RPMI7951 (cell line): ENCODE measurements around the gene ASTN2. TPM values are rescaled to one million over a fixed set of nuclear protein-coding genes. Genes with fewer than 3 reads are reported as not detected.
"Not testable (repeated sequence)": the region's sequence is repeated elsewhere in the genome, so short reads cannot be mapped to it uniquely, and the experiment has no call there.

Source experiments
- DNase-seq: peaks from one replicate; pipeline ENCODE4 v3.0.0-alpha.2; 2012; ENCODE audit warnings: low read depth
- total RNA-seq: library from RNA; depleted of rRNA; stranded (reverse); fragments of >200 nt; shearing (Covaris generic); gene quantifications from 2 replicates; pipeline ENCODE4 v1.2.3, GENCODE V29; 2014

ASTN2 gene
- total RNA-seq, 1 experiment from 2014 or later, result 5.2 TPM

DNA sequence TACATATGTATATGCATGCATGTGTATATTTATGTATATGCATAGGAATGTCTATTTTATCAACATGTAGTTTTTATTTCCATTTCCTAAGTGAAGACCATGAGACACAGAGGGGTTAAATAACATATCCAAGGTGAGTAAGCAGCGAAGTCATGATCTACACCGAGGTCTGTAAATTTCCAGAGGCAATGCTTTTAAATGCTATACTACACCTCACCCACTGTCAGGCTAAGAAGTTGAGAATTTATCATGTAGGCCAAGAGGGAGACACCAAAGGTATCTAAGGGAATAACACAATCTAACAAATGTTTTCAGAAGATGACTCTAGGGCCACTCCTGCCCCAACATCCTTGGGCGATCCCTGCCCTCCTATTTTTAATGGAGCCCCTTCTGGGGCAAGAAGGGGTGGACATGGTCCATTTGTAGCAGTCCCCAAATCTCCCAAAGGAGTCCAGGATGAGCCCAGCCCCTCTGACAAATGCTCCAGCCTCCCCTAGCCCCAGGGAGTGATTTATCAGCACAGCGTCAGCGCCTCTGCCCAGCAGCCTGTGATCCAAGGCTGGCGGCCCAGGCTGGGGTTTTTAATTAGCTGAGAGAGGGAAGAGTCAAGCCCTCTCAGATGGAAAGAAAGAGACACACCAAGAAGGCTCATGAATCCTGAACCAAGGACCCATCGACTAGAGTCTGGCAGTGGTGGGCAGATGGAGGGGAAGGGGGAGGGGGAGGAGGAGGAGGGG is 339.9 kb downstream of the ASTN2 start:
- DNase-seq, result no peak

DNA sequence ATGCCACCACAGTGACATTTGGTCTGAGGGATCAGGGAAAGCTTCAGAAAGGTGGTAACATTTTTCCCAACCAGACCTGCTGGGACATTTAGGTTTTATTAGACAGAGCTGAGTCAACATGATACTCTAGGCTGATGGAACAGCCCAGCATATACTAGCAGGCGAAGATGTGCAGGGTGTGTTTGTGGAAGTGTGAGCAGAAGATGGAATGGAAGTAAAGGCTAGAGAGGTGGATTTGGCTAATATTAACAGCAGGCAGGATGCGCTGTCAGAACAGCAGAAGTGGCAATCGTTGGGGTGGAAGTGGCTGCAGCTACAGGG is 340.6 kb downstream of the ASTN2 start:
- DNase-seq, result no peak

DNA sequence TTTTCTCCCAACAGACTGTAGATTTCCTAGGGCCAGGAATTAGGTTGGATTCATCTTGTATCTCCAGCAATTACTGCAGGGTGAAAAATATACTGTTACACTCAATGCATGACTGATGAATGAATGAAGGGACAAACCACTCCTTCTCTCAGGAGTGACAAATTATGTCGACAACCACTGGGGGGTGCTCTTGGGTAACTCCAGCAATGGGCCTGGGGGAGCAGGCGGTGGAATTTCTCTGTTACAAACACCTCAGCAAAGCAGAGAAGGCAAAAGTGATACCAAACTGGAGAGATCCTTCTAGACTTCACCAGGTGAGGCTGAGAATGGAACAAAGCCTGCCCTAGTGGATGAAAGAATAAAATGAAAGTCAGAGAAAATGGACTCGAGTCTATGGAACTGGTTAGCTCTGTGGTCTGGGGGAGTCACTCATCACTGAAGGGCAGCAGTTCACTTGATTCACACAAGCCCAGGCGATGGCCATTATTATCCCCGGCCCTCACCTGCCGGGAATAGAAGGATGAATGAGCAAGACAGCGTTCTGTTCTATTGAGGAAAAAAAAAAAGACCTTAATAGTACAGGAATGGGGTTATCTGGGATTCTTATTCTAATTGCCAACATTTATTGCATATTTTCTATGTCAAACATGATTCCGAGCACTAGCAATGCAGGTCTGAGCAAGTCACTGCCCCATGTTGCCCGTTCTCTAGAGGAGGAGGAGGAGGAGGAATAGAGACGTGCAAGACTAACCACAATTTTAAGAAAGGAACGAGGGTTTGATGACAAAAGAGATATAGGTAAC is 341.1 kb downstream of the ASTN2 start:
- no peak for DNase-seq

- no peak for DNase-seq
Observed at GRCh38 chr9:117073071-117073470, 341.8 kb downstream of the ASTN2 start.

- DNase-seq, result no peak
Observed at GRCh38 chr9:117072216-117072615, 342.6 kb downstream of the ASTN2 start.

- DNase-seq, result not testable (repeated sequence)
Observed at GRCh38 chr9:117071673-117072207, 343.1 kb downstream of the ASTN2 start.

- no peak for DNase-seq
Observed at GRCh38 chr9:117063721-117064471, 351.0 kb downstream of the ASTN2 start.

DNA sequence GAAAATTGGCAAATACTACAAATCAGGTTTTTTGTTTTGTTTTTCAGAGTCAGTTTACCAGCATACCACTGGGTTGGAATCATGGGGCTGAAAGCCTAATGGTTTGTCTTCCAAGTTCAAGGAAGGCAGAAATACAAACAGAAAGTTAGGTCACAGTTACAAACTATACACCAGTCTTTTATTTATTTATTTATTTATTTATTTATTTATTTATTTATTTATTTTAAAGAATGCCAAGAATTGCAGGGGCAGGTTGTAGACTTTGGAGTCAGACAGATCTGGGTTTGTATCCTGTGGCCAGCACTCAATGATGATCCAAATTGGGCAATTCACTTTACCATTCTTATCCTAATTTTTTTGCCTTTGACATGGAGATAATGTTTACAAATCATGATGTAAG is 353.9 kb downstream of the ASTN2 start:
- DNase-seq, result no peak

DNA sequence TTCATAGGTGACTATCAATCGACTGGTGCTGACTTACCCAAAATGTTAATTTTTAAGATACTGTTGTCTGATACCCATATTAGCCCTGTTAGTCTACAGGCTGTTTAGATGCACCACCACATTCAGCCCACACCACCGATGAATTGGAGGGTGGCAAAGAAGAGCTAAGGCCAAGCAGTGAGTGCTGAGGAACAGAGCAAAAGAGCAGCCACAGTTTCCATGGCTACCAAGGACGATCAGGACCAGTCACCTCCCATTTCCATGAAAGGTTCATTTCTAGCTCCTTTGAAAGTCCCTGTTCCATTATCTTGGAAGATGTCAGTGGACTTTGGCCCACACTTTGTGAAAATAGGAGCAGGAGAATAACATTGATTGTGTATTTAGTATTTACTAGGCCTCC is 364.9 kb downstream of the ASTN2 start:
- DNase-seq, result no peak

- no peak for DNase-seq
Observed at GRCh38 chr9:117046666-117047327, 368.1 kb downstream of the ASTN2 start.

DNA sequence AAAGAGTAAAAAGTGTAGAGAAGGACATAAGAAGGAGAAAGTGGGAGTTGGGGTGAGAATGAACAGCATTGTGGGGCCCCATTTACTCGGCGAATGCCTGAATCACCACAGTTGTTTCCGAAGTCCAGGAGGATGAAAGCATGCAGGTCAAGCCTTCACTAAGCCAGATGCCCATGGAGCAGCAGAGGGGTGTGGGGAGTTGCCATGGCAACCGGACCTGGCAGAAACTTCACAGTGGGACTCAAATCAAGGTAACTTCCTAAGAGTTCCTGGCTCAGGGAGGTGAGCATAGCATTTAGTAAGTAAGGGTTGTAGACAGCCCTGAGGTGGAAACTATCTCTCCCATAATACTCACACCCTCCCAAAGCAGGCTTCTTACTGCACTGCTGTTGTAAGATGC is 370.6 kb downstream of the ASTN2 start:
- DNase-seq, result no peak

GRCh38 chr9:117043159-117043558 is 371.7 kb downstream of the ASTN2 start:
- DNase-seq, result no peak

DNA sequence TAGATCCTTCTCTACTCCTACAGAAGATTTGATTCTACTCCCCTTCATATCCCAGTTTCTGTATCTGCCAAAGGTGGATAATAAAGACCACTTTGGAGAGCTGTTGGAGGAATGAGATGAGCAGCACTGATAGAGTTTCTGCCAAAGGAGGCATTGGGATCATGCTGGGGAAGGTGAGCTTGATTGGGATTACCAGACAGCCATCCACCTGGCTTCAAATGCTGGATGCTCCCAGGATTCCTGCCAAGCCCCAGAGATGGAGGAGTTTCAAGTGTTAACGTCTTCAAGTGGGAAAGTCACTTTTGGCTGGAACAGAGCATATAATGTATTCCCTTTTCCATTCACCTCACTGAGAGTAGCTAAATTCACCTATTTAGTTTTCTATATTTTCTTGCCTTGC is 379.3 kb downstream of the ASTN2 start:
- no peak for DNase-seq

GRCh38 chr9:117034866-117035265 is 380.0 kb downstream of the ASTN2 start:
- DNase-seq, result peak; percentile 2

DNA sequence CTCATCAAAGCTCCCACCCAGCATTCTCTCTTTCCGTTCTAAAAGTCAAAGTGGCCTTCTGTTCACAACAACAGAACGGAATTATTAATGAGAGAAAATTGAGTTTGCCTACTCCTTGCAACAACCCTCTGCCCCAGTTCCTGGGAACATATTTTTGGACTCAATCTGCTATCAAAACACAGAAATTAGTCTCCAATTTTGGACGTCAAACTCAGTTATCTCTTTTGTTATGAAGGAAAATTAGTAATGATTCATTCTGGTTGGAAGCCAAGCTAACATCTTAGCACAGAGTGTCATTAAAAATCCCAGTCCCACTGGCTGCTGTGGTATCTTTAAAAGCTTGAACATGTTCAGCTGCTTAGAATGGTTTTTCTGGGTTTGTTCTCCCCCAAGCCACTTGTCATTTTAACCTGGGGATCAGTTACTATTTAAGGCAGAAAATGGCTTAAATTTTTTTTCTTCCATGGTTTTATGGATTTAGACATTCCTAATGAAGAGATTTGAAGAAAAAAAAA is 384.5 kb downstream of the ASTN2 start:
- no peak for DNase-seq

GRCh38 chr9:117029341-117029740 is 385.5 kb downstream of the ASTN2 start:
- DNase-seq, result no peak

- DNase-seq, result no peak
Observed at GRCh38 chr9:117028103-117028858, 386.6 kb downstream of the ASTN2 start.

DNA sequence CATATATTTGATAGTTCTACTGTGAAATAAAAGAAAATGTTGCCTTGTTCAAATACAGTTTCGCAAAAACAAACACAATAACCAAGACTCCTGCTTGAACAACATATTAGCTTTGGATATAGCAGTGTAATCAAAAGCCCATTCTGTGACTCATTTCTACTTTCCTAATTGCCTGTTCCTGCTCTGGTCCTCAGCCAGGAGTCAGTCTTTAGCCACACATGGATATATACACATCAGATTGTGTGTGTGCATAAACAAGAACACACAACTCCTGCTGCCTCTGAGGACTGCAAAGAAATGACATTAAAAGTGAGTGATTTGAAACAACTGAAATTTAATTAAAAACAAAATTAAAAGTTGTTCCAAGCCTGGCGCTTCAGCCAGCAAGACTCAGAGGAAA is 393.0 kb downstream of the ASTN2 start:
- DNase-seq, result no peak

- DNase-seq, result no peak
Observed at GRCh38 chr9:117018966-117019617, 395.8 kb downstream of the ASTN2 start.

DNA sequence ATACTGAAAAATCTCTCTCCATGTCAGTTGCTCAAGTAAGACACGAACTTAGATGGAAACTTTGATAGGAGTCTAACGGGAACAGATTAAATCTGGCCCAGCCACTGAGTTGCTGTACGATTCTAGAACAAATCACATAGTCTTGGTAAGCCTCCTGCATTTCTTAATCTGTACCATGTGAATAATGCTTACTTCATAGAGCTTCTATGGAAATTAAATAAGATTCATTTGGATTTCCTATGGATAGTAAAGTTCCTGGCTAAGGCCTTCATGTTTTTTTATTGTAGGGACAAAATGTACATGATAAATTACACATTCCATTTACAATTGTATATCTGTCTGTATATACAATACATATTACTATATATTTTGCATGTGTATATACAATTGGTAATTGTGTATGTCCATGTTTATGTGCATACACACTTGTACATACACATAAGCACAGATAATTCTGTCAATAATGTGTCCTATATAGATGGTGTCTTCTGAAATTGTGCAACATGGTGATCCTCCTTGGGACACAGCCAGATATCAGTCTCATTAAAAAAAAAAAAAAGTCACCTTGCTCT is 397.4 kb downstream of the ASTN2 start:
- no peak for DNase-seq
